NCI-H2029 (cell line): ENCODE measurements around the gene AJM1.
"Not testable (repeated sequence)": the region's sequence is repeated elsewhere in the genome, so short reads cannot be mapped to it uniquely, and the experiment has no call there.

Experiments used
- DNase-seq: peaks from one replicate; lab custom pipeline; 2025; lab: John Stamatoyannopoulos, UW

AJM1 gene

GRCh38 chr9:136842380-136842948 is at the start of gene AJM1:
AJM1 (plus strand) TSS chr9:136842478; CDS start chr9:136844415, 1,937 bp downstream.
- DNase-seq = peak; percentile 56

DNA sequence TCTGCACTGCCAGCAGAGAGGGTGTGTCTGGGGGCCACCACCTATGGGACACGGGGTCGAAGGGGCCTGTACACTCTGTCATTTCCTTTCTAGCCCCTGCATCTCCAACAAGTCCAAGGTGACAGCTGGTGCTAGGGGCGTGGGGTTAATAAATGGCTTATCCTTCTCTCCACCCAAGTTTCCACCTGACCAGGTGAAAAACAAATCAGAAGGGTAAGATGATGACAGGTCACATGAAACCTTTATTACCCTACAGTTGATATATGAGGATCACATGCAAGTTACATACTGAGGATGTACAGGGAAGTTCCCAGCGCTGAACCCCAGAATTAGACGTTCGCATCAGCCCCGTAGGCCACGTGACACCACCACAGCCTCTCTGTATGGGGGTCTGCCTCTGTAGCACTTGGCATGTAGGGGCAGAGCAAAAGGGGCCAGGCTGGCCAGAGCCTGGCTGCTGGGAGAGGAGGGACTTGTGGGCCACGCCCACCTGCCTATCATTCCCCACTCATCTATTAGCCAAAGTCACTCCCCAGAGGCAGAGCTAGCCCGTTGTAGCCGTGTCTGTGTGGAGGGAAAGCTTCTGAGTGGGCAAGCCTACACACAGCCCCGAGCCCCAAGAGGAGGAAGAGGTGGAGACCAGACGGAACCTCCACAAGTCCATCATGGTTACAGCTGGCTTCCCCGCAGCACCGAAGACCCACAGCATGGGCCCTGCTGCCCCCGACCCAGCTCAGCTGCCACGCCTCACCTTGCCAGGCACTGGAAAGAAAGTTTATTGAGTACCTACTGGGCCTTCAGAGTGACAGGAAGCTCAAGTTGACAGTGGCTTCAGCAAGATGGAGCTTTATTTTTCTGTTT is 49.0 kb upstream of the AJM1 start:
- DNase-seq = peak; percentile 17

GRCh38 chr9:136794281-136794999 is 47.8 kb upstream of the AJM1 start:
- no peak for DNase-seq

GRCh38 chr9:136795000-136795348 is 47.3 kb upstream of the AJM1 start:
- no peak for DNase-seq

- no peak for DNase-seq
Measured at GRCh38 chr9:136796238-136796774, 46.0 kb upstream of the AJM1 start, which contains the start of gene CCDC183. CCDC183 (plus strand) TSS chr9:136796338; CDS start chr9:136796398, 60 bp downstream.

GRCh38 chr9:136796775-136797347 is 45.4 kb upstream of the AJM1 start:
- not testable (repeated sequence) for DNase-seq

GRCh38 chr9:136798708-136799078 is 43.6 kb upstream of the AJM1 start:
- no peak for DNase-seq

DNA sequence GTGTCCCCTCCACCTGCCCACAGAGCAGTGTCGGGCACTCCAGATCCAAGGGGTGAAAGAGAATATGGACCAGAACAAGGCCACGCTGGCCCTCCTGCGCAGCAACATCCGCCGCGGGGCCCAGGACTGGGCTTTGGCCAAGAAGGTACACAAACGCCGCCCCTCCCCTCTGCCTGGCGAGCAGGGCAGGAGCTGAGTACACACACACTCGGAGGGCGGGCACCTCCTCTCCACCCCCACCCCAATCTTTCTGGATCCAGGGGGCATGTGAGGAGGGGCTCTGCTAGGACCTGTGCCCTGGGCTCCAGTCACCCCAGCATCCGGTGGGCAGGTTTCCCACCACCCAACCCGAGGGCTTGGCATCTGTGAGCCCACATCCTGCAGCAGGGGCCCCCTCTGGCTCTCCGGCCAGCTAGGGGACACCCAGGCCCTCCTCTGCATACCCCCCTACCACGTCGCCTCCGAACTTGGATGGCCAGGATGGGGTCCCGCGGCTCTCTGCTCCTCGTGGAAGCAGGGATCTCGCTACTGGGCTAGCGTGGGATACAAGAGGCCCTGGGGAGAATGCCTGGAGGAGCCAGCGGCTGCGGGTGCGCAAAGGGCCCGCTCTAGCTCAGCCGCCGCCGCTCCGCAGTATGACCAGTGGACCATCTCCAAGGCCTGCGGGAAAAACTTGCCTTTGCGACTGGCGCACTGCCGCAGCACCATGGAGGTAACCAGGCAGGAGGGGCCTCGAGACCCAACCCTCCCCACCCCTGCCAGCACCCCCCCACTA is 43.0 kb upstream of the AJM1 start:
- DNase-seq = peak; percentile 78

GRCh38 chr9:136799854-136800657 is 42.2 kb upstream of the AJM1 start:
- peak; percentile 97 for DNase-seq

- DNase-seq = no peak
Measured at GRCh38 chr9:136802321-136802720, 40.0 kb upstream of the AJM1 start.

DNA sequence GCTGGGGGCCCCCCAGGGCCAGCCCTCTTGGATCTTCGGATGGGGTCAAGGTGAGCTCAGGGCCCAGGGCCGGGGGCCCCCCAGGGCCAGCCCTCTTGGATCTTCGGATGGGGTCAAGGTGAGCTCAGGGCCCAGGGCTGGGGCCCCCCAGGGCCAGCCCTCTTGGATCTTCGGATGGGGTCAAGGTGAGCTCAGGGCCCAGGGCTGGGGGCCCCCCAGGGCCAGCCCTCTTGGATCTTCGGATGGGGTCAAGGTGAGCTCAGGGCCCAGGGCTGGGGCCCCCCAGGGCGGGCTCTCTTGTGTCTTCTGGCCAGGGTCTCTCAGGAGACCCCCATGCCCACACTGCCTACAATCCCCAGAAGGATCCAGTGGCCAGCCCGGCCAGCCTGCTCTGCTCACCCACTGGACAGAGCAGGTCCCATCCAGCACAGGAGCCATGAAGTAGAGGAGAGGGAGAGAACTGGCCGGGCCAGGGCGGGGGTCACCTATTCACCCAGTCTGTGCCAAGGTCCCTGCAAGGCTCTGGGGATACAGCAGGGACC is 39.2 kb upstream of the AJM1 start:
- DNase-seq = not testable (repeated sequence)

- DNase-seq = peak; percentile 15
Measured at GRCh38 chr9:136803551-136804508, 38.4 kb upstream of the AJM1 start.

DNA sequence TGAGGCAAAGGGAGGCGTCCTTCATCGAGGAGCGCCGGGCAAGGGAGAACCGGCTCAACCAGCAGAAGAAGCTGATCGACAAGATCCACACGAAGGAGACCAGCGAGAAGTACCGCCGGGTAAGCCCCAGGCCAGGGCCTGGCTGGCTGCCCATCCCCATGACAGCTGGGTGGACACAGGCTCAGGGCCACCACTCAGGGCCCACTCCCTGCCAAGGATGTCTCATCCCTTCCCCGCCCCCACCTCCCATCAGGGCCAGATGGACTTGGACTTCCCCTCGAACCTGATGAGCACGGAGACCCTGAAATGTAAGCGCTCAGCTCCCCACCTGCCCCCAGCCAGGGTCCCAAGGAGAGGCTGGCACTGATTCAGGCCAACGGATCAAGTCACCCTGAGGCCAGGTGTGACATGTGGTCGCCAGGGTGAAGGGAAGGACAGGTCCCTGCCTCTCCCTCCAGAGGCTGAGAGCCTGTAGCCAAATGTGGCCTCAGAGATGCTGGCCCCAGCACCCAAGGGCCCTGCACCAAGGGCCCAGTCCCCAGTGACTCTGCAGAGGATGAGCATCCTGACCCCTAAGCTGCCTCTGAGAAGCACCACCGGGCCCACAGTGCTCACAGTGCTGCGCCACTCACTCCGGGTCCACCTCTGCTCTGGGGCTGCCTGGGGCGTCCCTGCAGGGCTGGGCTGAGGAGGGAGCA is 37.6 kb upstream of the AJM1 start:
- peak; percentile 18 for DNase-seq

GRCh38 chr9:136805207-136805740 is 37.0 kb upstream of the AJM1 start:
- no peak for DNase-seq

GRCh38 chr9:136806067-136806466 is 36.2 kb upstream of the AJM1 start:
- no peak for DNase-seq

- no peak for DNase-seq
Measured at GRCh38 chr9:136806631-136807201, 35.6 kb upstream of the AJM1 start.

- peak; percentile 56 for DNase-seq
Measured at GRCh38 chr9:136807281-136808074, 34.8 kb upstream of the AJM1 start, which contains the start of gene RABL6. RABL6 (plus strand) TSS chr9:136807948; CDS start chr9:136808197, 249 bp downstream.
